HCT116 (cell line): ENCODE measurements around the gene VSIG2. TPM values are rescaled to one million over a fixed set of nuclear protein-coding genes. Genes with fewer than 3 reads are reported as not detected.
A peak's percentile ranks its signal among the peaks of the same experiment; 100 is the strongest.

ENCODE experiments used
- ATAC-seq: fragments of 200-7000 bp; cut with Tn5 transposase; 2 replicates; pipeline ENCODE4 v1.9.1; 2020; ENCODE audit warnings: mild to moderate bottlenecking, moderate library complexity
- BruUV-seq: library from RNA; stranded (reverse); fragments of 400-500 nt; replicated peaks from 2 replicates; lab custom pipeline; 2021; lab: Mats Ljungman, UMichigan
- CTCF ChIA-PET: fragments of 300-600 bp; sonication (Branson Sonifier 250); formaldehyde crosslinking; loops from one replicate; lab custom pipeline; 2021; ENCODE audit warnings: antibody characterized with exemption; lab: Charles Lee
- POLR2A ChIA-PET: fragments of 300-600, 350-600 bp; sonication (Branson Sonifier 250); formaldehyde crosslinking; loops from one replicate; lab custom pipeline; 2021; ENCODE audit warnings: antibody characterized with exemption; lab: Charles Lee
- RAD21 ChIA-PET, 2 experiments: fragments of 300-600 bp; sonication (Branson Sonifier 250); formaldehyde crosslinking; loops; one replicate each; lab custom pipeline; 2023; ENCODE audit warnings: low total read pairs in 2 of 2; ENCODE audit not compliant: uncharacterized antibody in 2 of 2, unreplicated experiment in 2 of 2, low non-redundant PET in 1 of 2; lab: Charles Lee
- DNase-seq: peaks from one replicate; pipeline ENCODE4 v3.0.0-alpha.2; 2010; ENCODE audit warnings: low read depth, low spot score
- H2AFZ ChIP-seq: fragments of 200-600 bp; shearing (Covaris generic), sonication (generic); 2 replicates; pipeline ENCODE4 v1.6.1; 2017; ENCODE audit warnings: low read depth, mixed run types, mixed read lengths, antibody characterized with exemption, low read length; ENCODE audit not compliant: poor library complexity, severe bottlenecking
- H3K27ac ChIP-seq: 2 replicates; pipeline ENCODE4 v1.5.1; 2012; ENCODE audit warnings: low read depth, low read length
- H3K27me3 ChIP-seq: fragments of 200-600 bp; sonication (generic); 2 replicates; pipeline ENCODE4 v1.6.1; 2016; ENCODE audit warnings: mixed run types, low read length, mixed read lengths; ENCODE audit not compliant: insufficient read depth
- H3K36me3 ChIP-seq, 2 experiments: fragments of 200-500 bp in 1 of 2; fragments of 200-600 bp in 1 of 2; sonication (Bioruptor generic) in 1 of 2; sonication (generic) in 1 of 2; 2 replicates each; pipeline versions ENCODE4 v1.5.1 to v1.6.1; 2014 to 2016; ENCODE audit warnings: low read length in 2 of 2, inconsistent platforms in 1 of 2, mixed read lengths in 1 of 2, mixed run types in 1 of 2; ENCODE audit not compliant: insufficient read depth in 2 of 2, control insufficient read depth in 1 of 2
- H3K4me1 ChIP-seq, 2 experiments: fragments of 200-600 bp in 1 of 2; sonication (generic) in 1 of 2; 2 replicates each; pipeline versions ENCODE4 v1.5.1 to v1.6.1; 2012 to 2017; ENCODE audit warnings: low read length in 2 of 2, inconsistent platforms in 1 of 2, mild to moderate bottlenecking in 1 of 2, mixed read lengths in 1 of 2, mixed run types in 1 of 2, moderate library complexity in 1 of 2; ENCODE audit not compliant: insufficient read depth in 2 of 2, control insufficient read depth in 1 of 2
- H3K4me2 ChIP-seq: fragments of 200-600 bp; sonication (generic); 2 replicates; pipeline ENCODE4 v1.6.1; 2017; ENCODE audit warnings: mixed run types, low read length, mixed read lengths
- H3K4me3 ChIP-seq, 2 experiments: fragments of 200-600 bp in 1 of 2; sonication (generic) in 1 of 2; replicated peaks in 1 of 2; 2 replicates each; pipeline ENCODE4 v1.5.1; 2011 to 2016; ENCODE audit warnings: low read length in 2 of 2, control low read depth in 1 of 2, low read depth in 1 of 2, mild to moderate bottlenecking in 1 of 2, mixed read lengths in 1 of 2, mixed run types in 1 of 2
- H3K79me2 ChIP-seq: fragments of 200-600 bp; sonication (generic); 2 replicates; pipeline ENCODE4 v1.6.1; 2017; ENCODE audit warnings: mild to moderate bottlenecking, mixed run types, low read length, moderate library complexity, mixed read lengths; ENCODE audit not compliant: insufficient read depth
- H3K9ac ChIP-seq: fragments of 200-600 bp; sonication (generic); 2 replicates; pipeline ENCODE4 v1.6.1; 2016; ENCODE audit warnings: low read length, mixed read lengths
- H3K9me2 ChIP-seq: fragments of 200-600 bp; sonication (generic), shearing (Covaris generic); 2 replicates; pipeline ENCODE4 v1.6.1; 2017; ENCODE audit warnings: mixed run types, mild to moderate bottlenecking, moderate library complexity; ENCODE audit not compliant: insufficient read depth
- H3K9me3 ChIP-seq, 2 experiments: fragments of 200-500 bp in 1 of 2; fragments of 200-600 bp in 1 of 2; sonication (Bioruptor generic) in 1 of 2; sonication (generic) in 1 of 2; 2 replicates each; pipeline ENCODE4 v1.6.1; 2014 to 2017; ENCODE audit warnings: low read length in 2 of 2, mixed read lengths in 2 of 2, inconsistent platforms in 1 of 2, low read depth in 1 of 2, mild to moderate bottlenecking in 1 of 2, mixed run types in 1 of 2, moderate library complexity in 1 of 2; ENCODE audit not compliant: control insufficient read depth in 1 of 2, insufficient read depth in 1 of 2
- H4K20me1 ChIP-seq: fragments of 200-600 bp; sonication (generic), shearing (Covaris generic); 2 replicates; pipeline ENCODE4 v1.6.1; 2017; ENCODE audit warnings: mixed run types, mild to moderate bottlenecking, moderate library complexity; ENCODE audit not compliant: insufficient read depth
- ATF3 ChIP-seq: IDR thresholded peaks from 2 replicates; pipeline ENCODE4 v1.6.1; 2012
- CBX3 ChIP-seq: IDR thresholded peaks from 2 replicates; pipeline ENCODE4 v1.6.1; 2012; ENCODE audit warnings: low read depth
- EGR1 ChIP-seq: IDR thresholded peaks from 2 replicates; pipeline ENCODE4 v1.6.1; 2012; ENCODE audit warnings: low read depth
- JUND ChIP-seq: IDR thresholded peaks from 2 replicates; pipeline ENCODE4 v1.6.1; 2012
- MAX ChIP-seq: IDR thresholded peaks from 2 replicates; pipeline ENCODE4 v1.6.1; 2012
- RAD21 ChIP-seq: IDR thresholded peaks from 2 replicates; pipeline ENCODE4 v1.6.1; 2012; ENCODE audit warnings: low read depth, mild to moderate bottlenecking
- SIN3A ChIP-seq: IDR thresholded peaks from 2 replicates; pipeline ENCODE4 v1.6.1; 2012; ENCODE audit warnings: low read depth
- SP1 ChIP-seq: IDR thresholded peaks from 2 replicates; pipeline ENCODE4 v1.6.1; 2012; ENCODE audit warnings: low read depth
- TCF7L2 ChIP-seq: IDR thresholded peaks from 2 replicates; pipeline ENCODE4 v1.7.0; 2011; ENCODE audit warnings: borderline replicate concordance, inconsistent platforms; ENCODE audit not compliant: insufficient read depth, insufficient read length; ENCODE audit errors: extremely low read depth
- intact Hi-C: fragments of 100-400 bp; cut with micrococcal nuclease; formaldehyde crosslinking; loops from 2 replicates; pipeline ENCODE4 v1.10.0; 2022
- total RNA-seq: library from RNA; stranded (reverse); gene quantifications from one replicate; pipeline ENCODE4 v1.2.1, GENCODE V29; 2021; ENCODE audit not compliant: unreplicated experiment
- TF ChIP-seq, protein P1 (sequence below), 3 experiments: fragments of 200-600 bp in 1 of 3; sonication (generic) in 1 of 3; IDR thresholded peaks in 2 of 3; conservative IDR thresholded peaks in 1 of 3; 2 replicates each; pipeline ENCODE4 v1.5.1; 2012 to 2017; ENCODE audit warnings: low read depth in 2 of 3, low read length in 2 of 3, antibody characterized with exemption in 1 of 3, borderline replicate concordance in 1 of 3, control low read depth in 1 of 3, mild to moderate bottlenecking in 1 of 3, mixed read lengths in 1 of 3, mixed run types in 1 of 3, moderate library complexity in 1 of 3; ENCODE audit not compliant: insufficient read depth in 1 of 3
- TF ChIP-seq, protein P2 (sequence below): IDR thresholded peaks from 2 replicates; pipeline ENCODE4 v1.6.1; 2012; ENCODE audit warnings: low read depth

Gene VSIG2
- total RNA-seq, 1 experiment from 2014 or later = not detected

DNA sequence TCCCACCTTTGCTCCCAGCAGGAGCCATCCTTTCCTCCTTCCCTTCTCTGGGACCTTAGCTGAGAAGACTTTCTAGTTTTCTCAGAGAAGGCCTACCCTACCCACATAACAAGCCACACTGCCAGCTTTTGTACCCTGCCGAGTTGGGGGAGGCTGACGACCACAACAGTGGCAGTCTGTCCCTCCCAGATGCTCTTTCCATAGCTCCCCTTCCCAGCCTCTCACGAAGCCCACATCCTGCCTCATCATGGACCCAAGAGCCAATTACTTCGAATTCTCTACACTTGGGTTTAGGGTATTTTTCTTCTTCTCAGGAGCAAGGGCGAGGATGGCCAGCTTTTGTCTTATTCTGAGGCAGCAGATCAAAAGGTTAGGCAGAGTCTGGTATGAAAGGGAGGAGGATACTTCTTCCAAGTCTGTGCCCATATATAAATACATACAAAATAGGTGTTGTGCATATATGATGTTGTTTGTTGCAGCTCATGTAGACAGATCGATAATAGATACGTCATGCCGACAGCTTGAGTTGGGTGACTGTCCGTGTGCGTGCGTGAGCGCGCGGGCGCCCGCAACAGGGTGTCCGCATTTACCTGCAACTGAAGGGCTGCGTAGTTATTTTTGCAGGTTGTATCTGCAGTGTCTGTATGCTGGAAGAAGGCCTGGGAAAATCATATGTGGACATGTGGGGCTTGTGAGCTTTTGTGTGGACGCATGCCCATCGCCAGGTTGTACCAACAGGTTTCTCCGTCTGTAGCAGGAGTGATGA is 13.2 kb downstream of the VSIG2 start:
- Histone ChIP-seq H3K4me2 (peak overlapping the region; percentile 100), H3K27me3 (peaks cover 7% of the 10 kb centered on the region; the same call in 1 of the 2 replicates), H3K36me3 (no peaks in the 10 kb centered on the region), H3K79me2 (0 out of 2 replicates have a peak, but pooled peaks cover 5% of the 10 kb centered on the region), H3K27ac (no peak overlapping the region), H3K9me3 (no peaks in the 10 kb centered on the region), H4K20me1 (no peaks in the 10 kb centered on the region), H3K4me1 (peaks cover 3 to 15% of the 10 kb centered on the region in 2 experiments; a peak in 3 of 4 replicates), H2AFZ (peak overlapping the region; percentile 68), H3K9ac (peak overlapping the region; percentile 64), H3K4me3 (peak overlapping the region; percentile 65 to 84), H3K9me2 (no peaks in the 10 kb centered on the region)
- ChIA-PET CTCF (interaction anchor here (0.9 to 1.1 kb wide), 2 partner anchors 9 to 25 kb away, joined by 3 read pairs; no protein-coding TSS in a partner anchor), POLR2A (no interaction called here), RAD21 (no interaction called here)
- no peak for TF ChIP-seq SIN3A
- no peak for TF ChIP-seq SP1
- TF ChIP-seq RAD21 = no peak
- no peak for TF ChIP-seq CBX3
- DNase-seq = no peak
- no TSS peak for BruUV-seq
- intact Hi-C loops = no loop called here
- no peak for ATAC-seq

- H3K9me3 ChIP-seq = no peaks in the 10 kb centered on the region
- no TSS peak for BruUV-seq
- no peak for ATAC-seq
- H3K79me2 ChIP-seq = 0 out of 2 replicates have a peak, but pooled peaks cover 5% of the 10 kb centered on the region
- RAD21 ChIA-PET = no interaction called here
- H3K27ac ChIP-seq = no peak overlapping the region
- H3K9ac ChIP-seq = no peak overlapping the region
- H3K9me2 ChIP-seq = no peaks in the 10 kb centered on the region
- peaks cover 3 to 15% of the 10 kb centered on the region in 2 experiments; a peak in 3 of 4 replicates for H3K4me1 ChIP-seq
- H3K27me3 ChIP-seq = peaks cover 7% of the 10 kb centered on the region; the same call in 1 of the 2 replicates
- H3K36me3 ChIP-seq = no peaks in the 10 kb centered on the region
- intact Hi-C loops = no loop called here
- POLR2A ChIA-PET = no interaction called here
- H2AFZ ChIP-seq = no peak overlapping the region
- no peak for DNase-seq
- TF ChIP-seq, protein P1, sequence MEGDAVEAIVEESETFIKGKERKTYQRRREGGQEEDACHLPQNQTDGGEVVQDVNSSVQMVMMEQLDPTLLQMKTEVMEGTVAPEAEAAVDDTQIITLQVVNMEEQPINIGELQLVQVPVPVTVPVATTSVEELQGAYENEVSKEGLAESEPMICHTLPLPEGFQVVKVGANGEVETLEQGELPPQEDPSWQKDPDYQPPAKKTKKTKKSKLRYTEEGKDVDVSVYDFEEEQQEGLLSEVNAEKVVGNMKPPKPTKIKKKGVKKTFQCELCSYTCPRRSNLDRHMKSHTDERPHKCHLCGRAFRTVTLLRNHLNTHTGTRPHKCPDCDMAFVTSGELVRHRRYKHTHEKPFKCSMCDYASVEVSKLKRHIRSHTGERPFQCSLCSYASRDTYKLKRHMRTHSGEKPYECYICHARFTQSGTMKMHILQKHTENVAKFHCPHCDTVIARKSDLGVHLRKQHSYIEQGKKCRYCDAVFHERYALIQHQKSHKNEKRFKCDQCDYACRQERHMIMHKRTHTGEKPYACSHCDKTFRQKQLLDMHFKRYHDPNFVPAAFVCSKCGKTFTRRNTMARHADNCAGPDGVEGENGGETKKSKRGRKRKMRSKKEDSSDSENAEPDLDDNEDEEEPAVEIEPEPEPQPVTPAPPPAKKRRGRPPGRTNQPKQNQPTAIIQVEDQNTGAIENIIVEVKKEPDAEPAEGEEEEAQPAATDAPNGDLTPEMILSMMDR (IDR thresholded peaks at IDR 0.05 in 2 of 3, conservative IDR thresholded peaks at IDR 0.05 in 1 of 3; ENCODE audit: borderline replicate concordance in 1 of 3, insufficient read depth in 1 of 3, low read depth in 2 of 3, low read length in 2 of 3) = no peak
- TF ChIP-seq, protein P2, sequence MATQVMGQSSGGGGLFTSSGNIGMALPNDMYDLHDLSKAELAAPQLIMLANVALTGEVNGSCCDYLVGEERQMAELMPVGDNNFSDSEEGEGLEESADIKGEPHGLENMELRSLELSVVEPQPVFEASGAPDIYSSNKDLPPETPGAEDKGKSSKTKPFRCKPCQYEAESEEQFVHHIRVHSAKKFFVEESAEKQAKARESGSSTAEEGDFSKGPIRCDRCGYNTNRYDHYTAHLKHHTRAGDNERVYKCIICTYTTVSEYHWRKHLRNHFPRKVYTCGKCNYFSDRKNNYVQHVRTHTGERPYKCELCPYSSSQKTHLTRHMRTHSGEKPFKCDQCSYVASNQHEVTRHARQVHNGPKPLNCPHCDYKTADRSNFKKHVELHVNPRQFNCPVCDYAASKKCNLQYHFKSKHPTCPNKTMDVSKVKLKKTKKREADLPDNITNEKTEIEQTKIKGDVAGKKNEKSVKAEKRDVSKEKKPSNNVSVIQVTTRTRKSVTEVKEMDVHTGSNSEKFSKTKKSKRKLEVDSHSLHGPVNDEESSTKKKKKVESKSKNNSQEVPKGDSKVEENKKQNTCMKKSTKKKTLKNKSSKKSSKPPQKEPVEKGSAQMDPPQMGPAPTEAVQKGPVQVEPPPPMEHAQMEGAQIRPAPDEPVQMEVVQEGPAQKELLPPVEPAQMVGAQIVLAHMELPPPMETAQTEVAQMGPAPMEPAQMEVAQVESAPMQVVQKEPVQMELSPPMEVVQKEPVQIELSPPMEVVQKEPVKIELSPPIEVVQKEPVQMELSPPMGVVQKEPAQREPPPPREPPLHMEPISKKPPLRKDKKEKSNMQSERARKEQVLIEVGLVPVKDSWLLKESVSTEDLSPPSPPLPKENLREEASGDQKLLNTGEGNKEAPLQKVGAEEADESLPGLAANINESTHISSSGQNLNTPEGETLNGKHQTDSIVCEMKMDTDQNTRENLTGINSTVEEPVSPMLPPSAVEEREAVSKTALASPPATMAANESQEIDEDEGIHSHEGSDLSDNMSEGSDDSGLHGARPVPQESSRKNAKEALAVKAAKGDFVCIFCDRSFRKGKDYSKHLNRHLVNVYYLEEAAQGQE = no peak
- TF ChIP-seq ATF3 = no peak
- no peak for TF ChIP-seq JUND
- TF ChIP-seq MAX = no peak
- no peak for TF ChIP-seq EGR1
- TF ChIP-seq TCF7L2 = no peak
- no peak overlapping the region for H3K4me2 ChIP-seq
- no peaks in the 10 kb centered on the region for H4K20me1 ChIP-seq
- H3K4me3 ChIP-seq = no peak overlapping the region
- CTCF ChIA-PET = interaction anchor here (0.9 kb wide), 1 partner anchor 26 kb away, joined by 3 read pairs; no protein-coding TSS in a partner anchor
These were observed 14.3 kb downstream of the VSIG2 start for GRCh38 chr11:124737638-124738305.
